Duodenal mucosa (tissue), 2 donors: Measurements from ENCODE around the gene STX16.

ENCODE experiments used
- H3K27ac ChIP-seq: one replicate; pipeline ENCODE4 v1.7.0; 2013; ENCODE audit warnings: low read depth, low read length
- H3K27me3 ChIP-seq, 2 donors: one replicate each; pipeline ENCODE4 v1.7.0; 2013; ENCODE audit warnings: low read length in 2 of 2, control low read depth in 1 of 2; ENCODE audit not compliant: insufficient read depth in 2 of 2, control insufficient read depth in 1 of 2
- H3K36me3 ChIP-seq, 2 donors: one replicate each; pipeline ENCODE4 v1.7.0; 2013; ENCODE audit warnings: low read length in 2 of 2, control low read depth in 1 of 2; ENCODE audit not compliant: insufficient read depth in 2 of 2, control insufficient read depth in 1 of 2
- H3K4me1 ChIP-seq, 2 donors: one replicate each; pipeline ENCODE4 v1.7.0; 2013; ENCODE audit warnings: low read length in 2 of 2, control low read depth in 1 of 2; ENCODE audit not compliant: insufficient read depth in 2 of 2, control insufficient read depth in 1 of 2
- H3K4me3 ChIP-seq, 2 donors: one replicate each; pipeline ENCODE4 v1.7.0; 2013; ENCODE audit warnings: low read length in 2 of 2, low read depth in 1 of 2
- H3K9ac ChIP-seq, 2 donors: one replicate each; pipeline ENCODE4 v1.7.0; 2013; ENCODE audit warnings: low read length in 2 of 2, low read depth in 1 of 2
- H3K9me3 ChIP-seq, 2 donors: one replicate each; pipeline ENCODE4 v1.7.0; 2013; ENCODE audit warnings: low read length in 2 of 2, control low read depth in 1 of 2; ENCODE audit not compliant: control insufficient read depth in 1 of 2

Gene STX16

DNA sequence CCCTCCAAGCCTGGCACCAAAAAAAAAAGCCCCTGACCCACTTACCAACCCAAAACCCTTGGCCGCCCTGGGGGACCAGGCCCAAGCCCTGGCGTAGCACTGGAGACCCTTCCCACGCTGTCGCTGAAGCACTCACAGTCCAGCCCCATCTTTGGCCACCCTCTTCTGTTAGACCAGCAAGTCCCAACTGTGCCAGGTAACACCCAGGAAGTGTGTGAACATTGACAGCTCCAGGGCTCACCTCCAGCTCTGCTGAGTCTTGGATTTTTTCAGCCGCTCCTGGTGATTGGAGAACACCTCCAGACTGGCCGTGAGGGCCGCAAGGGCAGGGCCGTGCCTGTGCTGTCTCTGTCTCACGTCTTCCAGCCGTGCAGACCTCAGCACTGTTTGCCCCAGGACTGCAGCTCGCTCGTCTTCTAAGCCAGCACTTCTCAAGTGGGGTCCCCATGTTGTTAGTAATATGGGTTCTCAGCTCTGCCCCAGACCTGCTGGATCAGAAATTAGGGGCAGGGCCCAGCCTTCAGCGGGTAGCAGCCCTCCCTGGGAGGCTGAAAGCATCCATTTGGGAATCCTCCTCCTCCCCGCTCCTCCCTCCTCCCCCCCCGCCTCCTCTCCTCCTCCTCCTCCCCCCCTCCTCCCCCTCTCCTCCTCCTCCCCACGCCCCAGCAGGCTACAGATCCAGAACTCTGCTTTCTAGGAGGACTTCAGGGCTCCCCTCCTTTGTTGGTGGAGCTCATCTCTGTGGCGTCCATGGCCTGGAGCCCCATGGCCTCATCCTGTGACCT lies 59.6 kb downstream of the STX16 start:
- Histone ChIP-seq H3K4me1 (no peaks in the 10 kb centered on the region), H3K36me3 (peaks cover 5 to 6% of the 10 kb centered on the region in 2 donors), H3K27ac (no peak overlapping the region), H3K4me3 (no peak overlapping the region), H3K9ac (no peak overlapping the region), H3K27me3 (no peaks in the 10 kb centered on the region), H3K9me3 (no peaks in the 10 kb centered on the region)

DNA sequence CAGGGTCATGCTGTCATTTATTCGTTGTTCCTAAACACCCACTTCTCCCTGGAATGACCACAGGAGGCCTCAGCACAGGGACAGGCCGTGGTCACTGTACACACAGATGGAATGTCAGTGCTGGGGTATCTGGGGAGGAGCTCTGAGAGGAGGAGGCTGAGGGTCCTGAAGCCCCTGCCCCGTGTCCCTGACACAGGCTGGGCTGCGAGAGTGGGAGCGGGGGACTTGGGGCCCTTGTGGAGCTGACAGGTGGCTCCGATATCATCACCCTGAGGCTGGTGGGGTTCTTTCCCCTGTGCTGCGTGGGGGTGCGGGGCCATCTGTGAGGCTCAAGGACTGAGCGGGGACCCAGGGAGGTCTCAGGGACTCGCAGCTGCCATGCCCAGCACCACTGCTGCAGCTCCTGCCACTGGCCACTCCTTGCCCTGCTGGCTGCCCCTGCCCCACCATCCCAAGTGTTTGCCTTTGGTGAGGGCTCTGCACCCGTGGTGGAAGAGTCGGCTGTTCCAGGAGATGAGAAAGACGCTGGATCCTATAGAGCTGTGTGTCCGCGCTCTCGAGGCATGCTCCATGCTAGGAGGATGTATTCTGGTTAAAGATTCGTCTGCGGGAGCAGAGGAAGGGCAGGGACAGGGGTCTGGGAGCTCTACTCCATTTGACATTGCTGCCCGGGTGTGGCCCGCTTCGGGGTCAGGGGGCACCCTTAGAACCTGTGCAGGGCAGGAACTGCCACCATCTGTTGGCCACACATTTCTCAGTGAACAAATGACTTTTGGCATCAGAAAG lies 60.4 kb downstream of the STX16 start:
- Histone ChIP-seq H3K4me3 (no peak overlapping the region), H3K27me3 (no peaks in the 10 kb centered on the region), H3K36me3 (peaks cover 0 to 4% of the 10 kb centered on the region in 2 donors), H3K9me3 (no peaks in the 10 kb centered on the region), H3K9ac (no peak overlapping the region), H3K4me1 (no peaks in the 10 kb centered on the region), H3K27ac (no peak overlapping the region)

DNA sequence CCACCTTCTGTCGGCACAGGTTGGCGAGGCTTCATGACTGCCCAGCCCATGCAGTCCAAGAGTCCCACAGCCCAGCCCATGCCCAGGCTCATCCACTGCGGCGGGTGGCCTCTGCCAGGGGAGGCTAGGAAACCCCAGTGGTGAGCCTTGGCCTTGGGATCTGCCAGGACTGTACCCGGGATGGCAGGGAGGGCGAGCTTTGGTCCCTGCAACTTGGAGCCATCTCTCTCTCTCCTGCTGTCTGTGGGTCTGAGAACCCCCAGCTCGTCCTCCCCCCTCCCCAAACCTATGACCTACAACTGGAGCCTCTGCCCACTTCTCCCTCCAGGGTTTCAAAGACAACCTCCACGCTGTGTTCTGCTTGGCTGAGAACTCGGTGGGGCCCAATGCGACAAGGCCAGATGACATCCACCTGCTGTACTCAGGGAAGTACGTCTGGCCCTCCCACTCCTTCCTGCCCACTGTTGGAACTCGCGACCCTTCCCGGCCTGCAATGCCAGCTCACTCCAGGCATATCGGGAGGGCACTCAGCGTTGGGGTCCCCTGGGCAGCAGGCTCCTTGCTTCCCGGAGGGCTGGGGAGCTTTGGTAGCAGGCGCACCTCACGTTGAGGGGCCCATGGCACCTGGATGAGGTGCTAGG lies 61.2 kb downstream of the STX16 start:
- no peaks in the 10 kb centered on the region for H3K4me1 ChIP-seq
- H3K9ac ChIP-seq: no peak overlapping the region
- H3K36me3 ChIP-seq: peaks cover 0 to 4% of the 10 kb centered on the region in 2 donors
- no peak overlapping the region for H3K4me3 ChIP-seq
- H3K27me3 ChIP-seq: no peaks in the 10 kb centered on the region
- H3K9me3 ChIP-seq: no peaks in the 10 kb centered on the region
- H3K27ac ChIP-seq: no peak overlapping the region

DNA sequence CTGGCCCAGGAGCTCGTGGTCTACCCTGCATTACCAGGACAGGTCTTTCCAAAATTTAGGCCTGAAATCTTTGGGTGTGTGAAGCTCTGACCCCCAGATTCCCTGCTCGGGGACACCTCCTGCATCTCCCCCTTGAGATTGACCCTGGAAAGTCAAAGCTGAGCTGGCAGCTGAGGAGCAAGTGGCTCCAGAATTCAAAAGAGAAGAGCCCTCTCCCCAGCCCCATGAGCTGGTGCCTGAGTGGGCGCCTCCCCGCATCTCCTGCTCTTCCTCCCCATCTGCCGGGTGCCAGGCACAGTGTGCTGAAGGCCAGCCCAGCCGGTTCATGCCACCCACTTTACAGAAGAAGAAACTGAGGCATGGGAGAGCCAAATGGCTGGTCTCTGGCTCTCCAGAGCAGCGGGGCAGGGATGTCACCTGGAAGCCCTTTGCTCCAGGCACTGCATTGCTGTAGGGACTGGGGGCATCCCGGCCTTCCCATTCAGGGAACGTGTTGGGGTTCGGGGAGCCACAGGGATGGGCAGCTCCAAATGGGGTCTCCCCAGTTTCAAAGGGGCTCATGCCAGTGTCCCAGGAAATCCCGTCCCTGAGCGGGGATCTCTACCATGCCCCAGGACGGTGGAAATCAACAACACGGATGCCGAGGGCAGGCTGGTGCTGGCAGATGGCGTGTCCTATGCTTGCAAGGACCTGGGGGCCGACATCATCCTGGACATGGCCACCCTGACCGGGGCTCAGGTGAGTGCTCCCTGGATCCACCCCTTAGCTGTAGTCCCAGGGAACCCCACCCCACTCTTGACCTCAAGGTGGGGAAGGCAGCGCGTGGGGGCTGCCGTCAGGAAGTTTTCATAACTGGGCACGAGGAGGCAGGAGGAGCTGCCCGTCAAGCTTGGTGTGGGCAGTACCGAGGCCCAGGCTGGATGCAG lies 62.0 kb downstream of the STX16 start:
- H3K27ac ChIP-seq: no peak overlapping the region
- no peak overlapping the region for H3K4me3 ChIP-seq
- peaks cover 0 to 4% of the 10 kb centered on the region in 2 donors for H3K36me3 ChIP-seq
- no peaks in the 10 kb centered on the region for H3K4me1 ChIP-seq
- no peak overlapping the region for H3K9ac ChIP-seq
- no peaks in the 10 kb centered on the region for H3K9me3 ChIP-seq
- no peaks in the 10 kb centered on the region for H3K27me3 ChIP-seq

DNA sequence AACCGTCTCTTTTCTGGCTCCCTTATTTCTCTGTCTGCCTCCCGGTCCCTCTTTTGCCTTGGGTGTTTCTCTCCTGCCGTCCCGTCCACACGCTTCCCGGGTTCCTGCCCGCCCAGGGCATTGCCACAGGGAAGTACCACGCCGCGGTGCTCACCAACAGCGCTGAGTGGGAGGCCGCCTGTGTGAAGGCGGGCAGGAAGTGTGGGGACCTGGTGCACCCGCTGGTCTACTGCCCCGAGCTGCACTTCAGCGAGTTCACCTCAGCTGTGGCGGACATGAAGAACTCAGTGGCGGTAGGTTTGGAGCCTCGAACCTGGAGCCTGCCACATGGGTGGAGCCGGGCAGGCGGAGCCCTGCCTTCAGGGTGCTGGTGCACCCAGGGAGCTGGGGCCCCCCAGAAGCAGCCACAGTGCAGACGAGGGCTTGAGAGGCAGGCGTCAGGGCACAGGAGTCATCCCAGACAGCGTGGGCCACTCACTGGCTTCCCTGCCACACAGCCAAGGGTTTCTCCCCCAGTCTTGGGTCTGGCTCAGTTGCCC lies 62.8 kb downstream of the STX16 start:
- H3K9ac ChIP-seq: no peak overlapping the region
- no peaks in the 10 kb centered on the region for H3K27me3 ChIP-seq
- no peak overlapping the region for H3K4me3 ChIP-seq
- peaks cover 0 to 4% of the 10 kb centered on the region in 2 donors for H3K36me3 ChIP-seq
- H3K4me1 ChIP-seq: no peaks in the 10 kb centered on the region
- H3K9me3 ChIP-seq: no peaks in the 10 kb centered on the region
- no peak overlapping the region for H3K27ac ChIP-seq

DNA sequence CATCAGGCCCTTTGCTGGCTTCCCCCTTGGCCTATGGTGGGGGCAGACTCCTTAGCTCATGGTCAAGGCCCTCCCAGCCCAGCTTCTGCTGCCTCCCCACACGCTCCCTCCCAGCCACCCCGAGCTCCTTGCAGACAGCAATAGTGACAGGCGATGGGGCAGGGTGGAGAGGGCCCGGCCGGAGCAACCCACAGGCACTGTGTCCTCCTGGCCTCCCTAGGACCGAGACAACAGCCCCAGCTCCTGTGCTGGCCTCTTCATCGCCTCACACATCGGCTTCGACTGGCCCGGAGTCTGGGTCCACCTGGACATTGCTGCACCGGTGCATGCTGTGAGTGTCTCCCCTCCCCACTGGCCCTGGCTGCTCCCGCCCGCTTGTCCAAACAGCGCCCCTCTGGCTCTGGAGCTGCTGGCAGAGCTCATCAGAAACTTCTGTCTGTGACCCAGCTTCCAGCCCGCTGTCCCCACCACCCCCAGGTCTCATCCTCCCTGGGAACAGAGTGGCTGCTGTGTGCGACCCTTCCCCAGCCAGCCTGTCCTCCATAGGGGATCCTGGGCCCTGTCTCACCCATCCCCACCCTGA lies 63.3 kb downstream of the STX16 start:
- Histone ChIP-seq H3K27me3 (no peaks in the 10 kb centered on the region), H3K27ac (no peak overlapping the region), H3K36me3 (peaks cover 0 to 3% of the 10 kb centered on the region in 2 donors), H3K9ac (no peak overlapping the region), H3K4me3 (no peak overlapping the region), H3K4me1 (no peaks in the 10 kb centered on the region), H3K9me3 (no peaks in the 10 kb centered on the region)

DNA sequence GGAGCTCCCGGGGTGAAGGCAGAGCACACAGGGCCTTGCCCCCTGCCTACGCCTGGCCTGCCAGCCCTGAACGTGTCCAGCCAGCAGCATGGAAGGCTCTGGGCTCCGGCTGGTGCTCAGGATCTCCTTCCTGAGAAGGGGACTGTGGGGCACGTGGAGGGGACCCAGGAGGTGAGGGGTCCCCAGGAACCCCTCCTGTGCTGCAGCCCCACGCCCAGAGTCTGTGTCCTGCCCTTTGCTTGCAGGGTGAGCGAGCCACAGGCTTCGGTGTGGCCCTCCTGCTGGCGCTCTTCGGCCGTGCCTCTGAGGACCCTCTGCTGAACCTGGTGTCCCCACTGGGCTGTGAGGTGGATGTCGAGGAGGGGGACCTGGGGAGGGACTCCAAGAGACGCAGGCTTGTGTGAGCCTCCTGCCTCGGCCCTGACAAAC lies 63.9 kb downstream of the STX16 start:
- no peaks in the 10 kb centered on the region for H3K9me3 ChIP-seq
- H3K4me1 ChIP-seq: no peaks in the 10 kb centered on the region
- H3K36me3 ChIP-seq: no peaks in the 10 kb centered on the region
- H3K27ac ChIP-seq: no peak overlapping the region
- no peak overlapping the region for H3K4me3 ChIP-seq
- no peaks in the 10 kb centered on the region for H3K27me3 ChIP-seq
- H3K9ac ChIP-seq: no peak overlapping the region

DNA sequence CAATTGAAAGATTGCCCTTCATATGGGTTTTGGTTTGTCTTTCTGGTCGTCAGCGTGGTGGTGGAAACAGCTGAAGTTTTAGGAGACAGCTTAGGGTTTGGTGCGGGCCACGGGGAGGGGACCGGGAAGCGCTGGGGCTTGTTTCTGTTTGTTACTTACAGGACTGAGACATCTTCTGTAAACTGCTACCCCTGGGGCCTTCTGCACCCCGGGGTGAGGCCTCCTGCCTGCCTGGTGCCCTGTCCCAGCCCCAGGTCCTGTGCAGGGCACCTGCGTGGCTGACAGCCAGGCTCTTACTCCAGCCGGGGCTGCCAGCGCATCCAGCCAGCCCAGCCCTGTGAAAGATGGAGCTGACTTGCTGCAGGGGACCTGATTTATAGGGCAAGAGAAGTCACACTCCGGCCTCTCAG lies 64.3 kb downstream of the STX16 start:
- H3K27me3 ChIP-seq: no peaks in the 10 kb centered on the region
- no peaks in the 10 kb centered on the region for H3K4me1 ChIP-seq
- no peaks in the 10 kb centered on the region for H3K9me3 ChIP-seq
- H3K4me3 ChIP-seq: no peak overlapping the region
- H3K36me3 ChIP-seq: no peaks in the 10 kb centered on the region
- no peak overlapping the region for H3K9ac ChIP-seq
- H3K27ac ChIP-seq: no peak overlapping the region

DNA sequence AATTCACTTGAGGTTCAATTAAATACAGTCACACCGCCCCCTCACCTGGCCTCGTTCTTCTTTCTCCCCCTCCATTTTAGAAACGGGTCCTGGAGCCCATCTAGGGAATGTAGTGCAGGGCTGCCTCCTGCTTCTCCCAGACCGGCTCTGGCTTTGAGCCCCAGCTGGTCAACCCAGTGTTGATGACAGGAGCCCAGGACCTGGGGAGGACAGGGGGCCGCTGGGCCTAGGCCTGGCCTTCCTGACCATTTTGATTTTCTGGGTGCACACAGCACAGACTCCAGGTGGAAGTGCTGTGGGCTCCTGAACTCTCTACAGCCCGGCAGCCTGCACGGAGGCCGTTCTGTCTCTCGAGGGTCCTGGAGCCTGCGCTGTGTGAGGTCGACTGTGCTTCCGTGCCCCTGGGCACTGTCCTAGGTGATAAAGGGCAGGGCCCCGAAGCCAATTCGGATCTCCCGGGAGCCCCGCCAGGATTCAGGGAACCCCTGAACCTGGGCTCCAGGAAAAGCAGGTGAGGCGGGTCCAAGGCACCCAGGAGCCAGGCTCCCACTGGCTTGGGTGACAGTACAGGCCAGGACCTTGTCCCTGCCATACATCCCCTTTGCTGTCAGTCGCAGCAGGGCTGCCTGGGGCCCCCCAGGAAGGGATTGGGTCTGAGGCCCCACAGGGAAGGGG lies 64.9 kb downstream of the STX16 start:
- Histone ChIP-seq H3K9me3 (no peaks in the 10 kb centered on the region), H3K36me3 (no peaks in the 10 kb centered on the region), H3K4me1 (no peaks in the 10 kb centered on the region), H3K27ac (no peak overlapping the region), H3K4me3 (no peak overlapping the region), H3K9ac (no peak overlapping the region), H3K27me3 (no peaks in the 10 kb centered on the region)
